AG04450 (cell line): ENCODE results near the gene TIMM29. TPM values are rescaled to one million over a fixed set of nuclear protein-coding genes. Genes with fewer than 3 reads are reported as not detected.

ENCODE experiments used
- CTCF ChIA-PET: fragments of 300-600, 350-600 bp; formaldehyde crosslinking; extraction: SDS; loops from one replicate; lab custom pipeline; 2022; ENCODE audit warnings: antibody characterized with exemption, inconsistent platforms; lab: Charles Lee
- POLR2A ChIA-PET: fragments of 350-600 bp; formaldehyde crosslinking; extraction: SDS; loops from one replicate; lab custom pipeline; 2021; ENCODE audit warnings: antibody characterized with exemption, inconsistent platforms; lab: Yijun Ruan, JAX
- DNase-seq: peaks from one replicate; pipeline ENCODE4 v3.0.0-alpha.2; 2011; ENCODE audit warnings: low read depth, low spot score
- H3K27ac ChIP-seq: one replicate; pipeline ENCODE4 v1.5.1; 2012; ENCODE audit warnings: low read depth, low read length, control low read depth
- H3K27me3 ChIP-seq: one replicate; pipeline ENCODE4 v1.6.0; 2012; ENCODE audit warnings: low read length; ENCODE audit not compliant: control insufficient read depth, insufficient read depth
- H3K4me3 ChIP-seq: 2 replicates; pipeline ENCODE4 v1.5.1; 2011; ENCODE audit warnings: mild to moderate bottlenecking, low read depth, low read length, control low read depth
- H3K9me3 ChIP-seq: 2 replicates; pipeline ENCODE4 v1.5.1; 2012; ENCODE audit warnings: low read length; ENCODE audit not compliant: control insufficient read depth, insufficient read depth
- polyA plus RNA-seq: library from polyadenylated mRNA; depleted of rRNA; stranded (reverse); fragments of >200 nt; gene quantifications from 2 replicates; pipeline ENCODE4 v1.2.3, GENCODE V29; 2011
- TF ChIP-seq, protein P1 (sequence below): IDR thresholded peaks from 2 replicates; pipeline ENCODE4 v1.5.1; 2011; ENCODE audit warnings: low read depth, low read length, control low read depth, inconsistent platforms

The TIMM29 gene
- polyA plus RNA-seq, 1 experiment = 7.5 TPM

DNA sequence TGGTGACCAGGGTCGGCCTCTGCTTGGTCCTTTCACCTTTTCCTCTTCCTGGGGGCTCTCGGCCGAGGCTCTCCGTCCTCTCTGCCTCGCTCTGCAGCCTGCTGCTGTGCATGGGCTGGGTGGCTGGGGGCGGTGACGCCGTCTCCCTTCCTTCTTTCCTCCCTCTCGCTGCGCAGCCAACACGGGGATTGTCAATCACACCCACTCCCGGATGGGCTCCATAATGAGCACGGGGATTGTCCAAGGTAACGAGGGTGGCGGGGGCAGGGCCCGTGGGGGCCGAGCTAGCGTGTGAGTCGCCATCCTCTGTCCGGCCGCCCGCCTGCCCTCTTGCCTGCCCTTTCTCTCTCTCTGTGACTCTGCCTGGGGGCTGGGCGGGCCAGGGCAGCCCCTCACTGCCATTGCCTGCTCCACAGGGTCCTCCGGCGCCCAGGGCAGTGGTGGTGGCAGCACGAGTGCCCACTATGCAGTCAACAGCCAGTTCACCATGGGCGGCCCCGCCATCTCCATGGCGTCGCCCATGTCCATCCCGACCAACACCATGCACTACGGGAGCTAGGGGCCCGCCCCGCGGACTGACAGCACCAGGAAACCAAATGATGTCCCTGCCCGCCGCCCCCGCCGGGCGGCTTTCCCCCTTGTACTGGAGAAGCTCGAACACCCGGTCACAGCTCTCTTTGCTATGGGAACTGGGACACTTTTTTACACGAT is 7.3 kb upstream of the TIMM29 start:
- POLR2A ChIA-PET = no interaction called here
- no peaks in the 10 kb centered on the region for H3K27me3 ChIP-seq
- DNase-seq = no peak
- H3K4me3 ChIP-seq = no peak overlapping the region
- no peaks in the 10 kb centered on the region; the same call in 1 of the 2 replicates for H3K9me3 ChIP-seq
- no peak overlapping the region for H3K27ac ChIP-seq
- CTCF ChIA-PET = no interaction called here
- TF ChIP-seq, protein P1, sequence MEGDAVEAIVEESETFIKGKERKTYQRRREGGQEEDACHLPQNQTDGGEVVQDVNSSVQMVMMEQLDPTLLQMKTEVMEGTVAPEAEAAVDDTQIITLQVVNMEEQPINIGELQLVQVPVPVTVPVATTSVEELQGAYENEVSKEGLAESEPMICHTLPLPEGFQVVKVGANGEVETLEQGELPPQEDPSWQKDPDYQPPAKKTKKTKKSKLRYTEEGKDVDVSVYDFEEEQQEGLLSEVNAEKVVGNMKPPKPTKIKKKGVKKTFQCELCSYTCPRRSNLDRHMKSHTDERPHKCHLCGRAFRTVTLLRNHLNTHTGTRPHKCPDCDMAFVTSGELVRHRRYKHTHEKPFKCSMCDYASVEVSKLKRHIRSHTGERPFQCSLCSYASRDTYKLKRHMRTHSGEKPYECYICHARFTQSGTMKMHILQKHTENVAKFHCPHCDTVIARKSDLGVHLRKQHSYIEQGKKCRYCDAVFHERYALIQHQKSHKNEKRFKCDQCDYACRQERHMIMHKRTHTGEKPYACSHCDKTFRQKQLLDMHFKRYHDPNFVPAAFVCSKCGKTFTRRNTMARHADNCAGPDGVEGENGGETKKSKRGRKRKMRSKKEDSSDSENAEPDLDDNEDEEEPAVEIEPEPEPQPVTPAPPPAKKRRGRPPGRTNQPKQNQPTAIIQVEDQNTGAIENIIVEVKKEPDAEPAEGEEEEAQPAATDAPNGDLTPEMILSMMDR = no peak

DNA sequence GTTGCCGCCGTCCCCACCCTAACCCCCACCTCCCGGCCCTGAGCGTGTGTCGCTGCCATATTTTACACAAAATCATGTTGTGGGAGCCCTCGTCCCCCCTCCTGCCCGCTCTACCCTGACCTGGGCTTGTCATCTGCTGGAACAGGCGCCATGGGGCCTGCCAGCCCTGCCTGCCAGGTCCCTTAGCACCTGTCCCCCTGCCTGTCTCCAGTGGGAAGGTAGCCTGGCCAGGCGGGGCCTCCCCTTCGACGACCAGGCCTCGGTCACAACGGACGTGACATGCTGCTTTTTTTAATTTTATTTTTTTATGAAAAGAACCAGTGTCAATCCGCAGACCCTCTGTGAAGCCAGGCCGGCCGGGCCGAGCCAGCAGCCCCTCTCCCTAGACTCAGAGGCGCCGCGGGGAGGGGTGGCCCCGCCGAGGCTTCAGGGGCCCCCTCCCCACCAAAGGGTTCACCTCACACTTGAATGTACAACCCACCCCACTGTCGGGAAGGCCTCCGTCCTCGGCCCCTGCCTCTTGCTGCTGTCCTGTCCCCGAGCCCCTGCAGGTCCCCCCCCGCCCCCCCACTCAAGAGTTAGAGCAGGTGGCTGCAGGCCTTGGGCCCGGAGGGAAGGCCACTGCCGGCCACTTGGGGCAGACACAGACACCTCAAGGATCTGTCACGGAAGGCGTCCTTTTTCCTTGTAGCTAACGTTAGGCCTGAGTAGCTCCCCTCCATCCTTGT is 6.5 kb upstream of the TIMM29 start:
- TF ChIP-seq, protein P1 = no peak
- no peak for DNase-seq
- CTCF ChIA-PET = no interaction called here

DNA sequence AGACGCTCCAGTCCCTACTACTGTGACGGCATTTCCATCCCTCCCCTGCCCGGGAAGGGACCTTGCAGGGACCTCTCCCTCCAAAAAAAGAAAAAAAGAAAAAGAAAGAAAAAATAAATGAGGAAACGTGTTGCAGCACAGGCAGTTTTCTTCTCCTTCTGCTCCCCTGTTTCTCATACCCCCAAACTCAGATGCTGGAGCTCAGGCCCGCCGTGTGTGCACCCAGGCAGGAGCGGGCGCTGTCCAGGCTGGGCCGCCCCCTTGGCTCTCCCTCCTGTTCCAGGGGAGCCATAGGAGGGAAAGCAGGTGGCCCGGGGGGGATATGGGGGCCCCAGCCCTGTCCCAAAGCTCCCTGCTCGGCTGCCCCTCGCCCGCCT is 6.0 kb upstream of the TIMM29 start:
- Histone ChIP-seq H3K27me3 (no peaks in the 10 kb centered on the region), H3K4me3 (no peak overlapping the region), H3K9me3 (no peaks in the 10 kb centered on the region; the same call in 1 of the 2 replicates), H3K27ac (no peak overlapping the region)
- CTCF ChIA-PET = no interaction called here
- POLR2A ChIA-PET = no interaction called here
- DNase-seq = no peak
- TF ChIP-seq, protein P1 = no peak

More for the DNA sequence above, 6.5 kb upstream of the TIMM29 start:
- Histone ChIP-seq H3K27ac (no peak overlapping the region), H3K4me3 (no peak overlapping the region), H3K27me3 (no peaks in the 10 kb centered on the region), H3K9me3 (no peaks in the 10 kb centered on the region; the same call in 1 of the 2 replicates)
- POLR2A ChIA-PET = no interaction called here

DNA sequence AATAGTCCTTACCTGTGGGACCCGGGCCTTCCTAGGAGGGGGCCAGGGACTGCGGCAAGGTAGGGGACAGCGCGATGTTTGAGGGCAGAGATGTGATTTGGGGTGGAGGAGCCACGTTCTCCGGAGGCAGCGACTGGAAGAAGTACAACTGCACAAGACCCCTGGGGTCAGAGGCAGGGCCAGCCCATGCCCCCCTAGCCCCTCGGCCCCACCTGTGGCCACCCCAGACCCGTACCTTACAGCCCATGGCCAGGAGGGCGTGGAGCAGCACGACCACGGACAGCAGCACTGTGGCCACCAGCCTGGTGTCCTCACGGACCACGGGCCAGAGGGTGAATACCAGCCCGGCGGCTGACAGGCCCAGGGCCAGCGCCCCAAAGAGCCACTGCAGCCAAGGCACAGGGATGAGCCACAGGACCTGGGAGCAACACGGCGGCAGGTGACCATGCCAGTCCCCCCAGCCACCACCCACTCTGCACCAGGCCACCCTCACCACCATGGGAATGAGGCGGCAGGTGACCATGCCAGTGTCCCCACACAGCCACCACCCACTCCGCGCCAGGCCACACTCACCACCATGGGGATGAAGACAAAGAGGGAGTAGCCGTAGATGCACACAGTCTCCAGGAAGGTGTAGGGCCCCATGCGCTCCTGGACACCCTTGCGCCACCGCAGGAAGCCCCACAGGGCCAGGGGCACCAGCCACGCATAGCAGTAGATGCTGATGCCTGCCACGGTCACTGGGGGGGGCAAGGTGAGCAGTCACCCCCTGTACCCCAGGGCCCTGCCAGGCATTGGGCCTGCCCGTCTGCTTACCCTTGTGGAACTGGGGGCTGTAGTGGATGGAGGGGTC is 5.1 kb upstream of the TIMM29 start:
- POLR2A ChIA-PET = no interaction called here
- Histone ChIP-seq H3K27me3 (no peaks in the 10 kb centered on the region), H3K9me3 (no peaks in the 10 kb centered on the region; the same call in 1 of the 2 replicates), H3K27ac (no peak overlapping the region), H3K4me3 (no peak overlapping the region)
- DNase-seq = no peak
- TF ChIP-seq, protein P1 = no peak
- CTCF ChIA-PET = no interaction called here
